GM23338 (cell line): ENCODE results near the gene SHANK2.

Experiments used
- EZH2 ChIP-seq: fragments of 200-600 bp; sonication (generic); IDR thresholded peaks from one replicate; pipeline ENCODE4 v1.8.0; 2017; ENCODE audit warnings: antibody characterized with exemption, mild to moderate bottlenecking, low read depth; ENCODE audit not compliant: unreplicated experiment
- REST ChIP-seq: IDR thresholded peaks from one replicate; pipeline ENCODE4 v1.6.1; 2018; ENCODE audit warnings: antibody characterized with exemption; ENCODE audit not compliant: unreplicated experiment
- TF ChIP-seq, protein P1 (sequence below), 2 experiments: fragments of 200-600 bp in 1 of 2; sonication (generic) in 1 of 2; conservative IDR thresholded peaks; 2 replicates each; pipeline versions ENCODE4 v1.5.1 to v1.6.1; 2016 to 2017; ENCODE audit warnings: antibody characterized with exemption in 2 of 2, low read depth in 2 of 2, mild to moderate bottlenecking in 2 of 2, moderate library complexity in 1 of 2

DNA sequence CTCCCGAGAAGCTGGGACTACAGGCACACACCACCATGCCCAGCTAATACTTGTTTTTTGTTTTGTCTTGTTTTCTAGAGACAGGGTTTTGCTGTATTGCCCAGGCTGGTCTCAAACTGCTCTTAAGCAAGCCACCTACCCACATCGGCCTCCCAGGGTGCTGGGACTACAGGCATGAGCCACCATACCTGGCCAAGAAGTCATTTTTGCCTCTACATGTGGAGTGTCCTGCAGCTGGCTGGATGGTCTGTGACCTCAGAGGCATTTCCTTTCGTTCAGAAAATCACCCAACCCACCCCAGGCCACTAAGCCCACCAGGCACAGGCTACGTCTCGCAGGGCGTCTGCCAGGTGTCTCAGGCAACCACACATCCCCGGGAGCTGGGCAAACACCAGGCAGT is 12.8 kb downstream of the SHANK2 start:
- TF ChIP-seq, protein P1, sequence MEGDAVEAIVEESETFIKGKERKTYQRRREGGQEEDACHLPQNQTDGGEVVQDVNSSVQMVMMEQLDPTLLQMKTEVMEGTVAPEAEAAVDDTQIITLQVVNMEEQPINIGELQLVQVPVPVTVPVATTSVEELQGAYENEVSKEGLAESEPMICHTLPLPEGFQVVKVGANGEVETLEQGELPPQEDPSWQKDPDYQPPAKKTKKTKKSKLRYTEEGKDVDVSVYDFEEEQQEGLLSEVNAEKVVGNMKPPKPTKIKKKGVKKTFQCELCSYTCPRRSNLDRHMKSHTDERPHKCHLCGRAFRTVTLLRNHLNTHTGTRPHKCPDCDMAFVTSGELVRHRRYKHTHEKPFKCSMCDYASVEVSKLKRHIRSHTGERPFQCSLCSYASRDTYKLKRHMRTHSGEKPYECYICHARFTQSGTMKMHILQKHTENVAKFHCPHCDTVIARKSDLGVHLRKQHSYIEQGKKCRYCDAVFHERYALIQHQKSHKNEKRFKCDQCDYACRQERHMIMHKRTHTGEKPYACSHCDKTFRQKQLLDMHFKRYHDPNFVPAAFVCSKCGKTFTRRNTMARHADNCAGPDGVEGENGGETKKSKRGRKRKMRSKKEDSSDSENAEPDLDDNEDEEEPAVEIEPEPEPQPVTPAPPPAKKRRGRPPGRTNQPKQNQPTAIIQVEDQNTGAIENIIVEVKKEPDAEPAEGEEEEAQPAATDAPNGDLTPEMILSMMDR (conservative IDR thresholded peaks at IDR 0.05; ENCODE audit: low read depth in 2 of 2) = no peak
- TF ChIP-seq REST = no peak
- no peak for TF ChIP-seq EZH2
